ENCODE data around the gene HSPBP1. TPM values are rescaled to one million over a fixed set of nuclear protein-coding genes. Genes with fewer than 3 reads are reported as not detected.
A peak's percentile ranks its signal among the peaks of the same experiment; 100 is the strongest.

The HSPBP1 gene
- total RNA-seq, 4 donors from 2014 or later = 18.5 to 41.7 (median 36.7) TPM

GRCh38 chr19:55261671-55262126 is 18.2 kb downstream of the HSPBP1 start:
- no peak for ATAC-seq
- Histone ChIP-seq H3K4me3 (no peak overlapping the region), H3K9me3 (no peaks in the 10 kb centered on the region), H3K4me1 (peaks cover 19 to 22% of the 10 kb centered on the region in 2 donors), H3K27ac (no peak overlapping the region), H3K36me3 (no peaks in the 10 kb centered on the region), H3K27me3 (no peaks in the 10 kb centered on the region)
- in situ Hi-C loops (cut with MboI; ENCODE audit: low sequenced_read_pairs in 4 of 4) = no loop called here
- TF ChIP-seq, protein P1, sequence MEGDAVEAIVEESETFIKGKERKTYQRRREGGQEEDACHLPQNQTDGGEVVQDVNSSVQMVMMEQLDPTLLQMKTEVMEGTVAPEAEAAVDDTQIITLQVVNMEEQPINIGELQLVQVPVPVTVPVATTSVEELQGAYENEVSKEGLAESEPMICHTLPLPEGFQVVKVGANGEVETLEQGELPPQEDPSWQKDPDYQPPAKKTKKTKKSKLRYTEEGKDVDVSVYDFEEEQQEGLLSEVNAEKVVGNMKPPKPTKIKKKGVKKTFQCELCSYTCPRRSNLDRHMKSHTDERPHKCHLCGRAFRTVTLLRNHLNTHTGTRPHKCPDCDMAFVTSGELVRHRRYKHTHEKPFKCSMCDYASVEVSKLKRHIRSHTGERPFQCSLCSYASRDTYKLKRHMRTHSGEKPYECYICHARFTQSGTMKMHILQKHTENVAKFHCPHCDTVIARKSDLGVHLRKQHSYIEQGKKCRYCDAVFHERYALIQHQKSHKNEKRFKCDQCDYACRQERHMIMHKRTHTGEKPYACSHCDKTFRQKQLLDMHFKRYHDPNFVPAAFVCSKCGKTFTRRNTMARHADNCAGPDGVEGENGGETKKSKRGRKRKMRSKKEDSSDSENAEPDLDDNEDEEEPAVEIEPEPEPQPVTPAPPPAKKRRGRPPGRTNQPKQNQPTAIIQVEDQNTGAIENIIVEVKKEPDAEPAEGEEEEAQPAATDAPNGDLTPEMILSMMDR (IDR thresholded peaks at IDR 0.05 in 4 of 5, conservative IDR thresholded peaks at IDR 0.05 in 1 of 5) = no peak
- no peak for TF ChIP-seq POLR2A (IDR thresholded peaks at IDR 0.05)
- DNase-seq = no peak
- intact Hi-C loops (cut with DNase I; ENCODE audit: low total_unique reads) = no loop called here

GRCh38 chr19:55259540-55260210 is 20.2 kb downstream of the HSPBP1 start:
- peak overlapping the region; percentile 70 to 90 (median 76) for H3K4me3 ChIP-seq
- H3K4me1 ChIP-seq = peaks cover 40 to 42% of the 10 kb centered on the region in 2 donors
- ATAC-seq (no peak), DNase-seq (peak in 1 of 2 donors; percentile 21)
- in situ Hi-C loops (cut with MboI; ENCODE audit: low sequenced_read_pairs in 4 of 4) (no loop called here), intact Hi-C loops (cut with DNase I; ENCODE audit: low total_unique reads) (loop anchor here (1.0 to 10.0 kb wide), 6 partner anchors 21 to 795 kb away; partner anchors contain the start of genes EPN1, HSPBP1, KMT5C and LENG9)
- H3K9me3 ChIP-seq = no peaks in the 10 kb centered on the region
- H3K27me3 ChIP-seq = no peaks in the 10 kb centered on the region
- peak overlapping the region; percentile 89 to 97 (median 94) for H3K27ac ChIP-seq
- TF ChIP-seq, protein P1 (IDR thresholded peaks at IDR 0.05 in 4 of 5, conservative IDR thresholded peaks at IDR 0.05 in 1 of 5) = no peak
- TF ChIP-seq POLR2A (IDR thresholded peaks at IDR 0.05) = no peak
- H3K36me3 ChIP-seq = no peaks in the 10 kb centered on the region

DNA sequence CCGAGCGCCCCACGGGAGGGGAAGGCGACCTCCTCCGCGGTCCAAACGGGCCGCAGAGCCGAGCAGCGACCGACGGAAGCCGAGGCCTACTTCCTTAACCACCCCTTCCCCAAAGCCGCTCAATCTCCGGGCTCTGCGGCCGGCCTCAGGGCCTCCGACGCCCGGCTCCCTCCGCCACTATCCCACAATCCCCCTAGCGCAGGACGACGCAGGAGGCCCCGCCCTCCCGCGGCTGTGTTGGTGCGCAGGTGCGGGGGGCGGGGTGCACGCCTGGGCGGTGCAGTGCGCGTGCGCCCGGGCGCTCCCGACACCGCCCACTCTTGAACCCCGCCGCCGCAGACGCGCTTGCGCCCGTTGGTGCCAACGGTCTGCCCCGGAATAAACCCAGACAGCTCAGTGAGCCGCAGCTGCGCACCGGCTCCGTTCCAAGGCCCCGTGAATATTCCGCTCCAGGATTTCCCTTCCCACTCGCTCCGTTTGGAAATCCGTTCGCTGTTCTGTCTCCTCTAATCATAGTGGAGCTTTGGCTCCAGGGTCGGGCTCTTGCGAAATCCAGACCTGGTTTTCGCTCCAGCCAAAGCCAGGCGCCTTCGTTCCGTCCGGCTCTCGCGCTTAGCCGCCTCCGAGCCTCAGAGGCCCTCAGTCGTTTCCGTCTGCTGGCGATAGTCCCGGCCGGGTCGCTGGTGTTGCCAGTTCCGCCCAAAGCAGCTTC is 20.9 kb downstream of the HSPBP1 start, which contains the start of gene PPP6R1:
TSS of gene PPP6R1 (minus strand) at position 190 of the 712 bp plus-strand sequence. CDS start 11,914 bp downstream, outside the sequence.
- peak; percentile 86 to 88 for TF ChIP-seq POLR2A (IDR thresholded peaks at IDR 0.05)
- TF ChIP-seq, protein P1 (IDR thresholded peaks at IDR 0.05 in 4 of 5, conservative IDR thresholded peaks at IDR 0.05 in 1 of 5) = peak in 2 of 5 experiments; percentile 38 to 52
- H3K4me1 ChIP-seq = peaks cover 42 to 49% of the 10 kb centered on the region in 2 donors
- no peaks in the 10 kb centered on the region for H3K36me3 ChIP-seq
- H3K27ac ChIP-seq = peak within 1 kb of the TSS; percentile 89 to 97 (median 94)
- no peaks in the 10 kb centered on the region for H3K9me3 ChIP-seq
- ATAC-seq (peak; percentile 97 to 98), DNase-seq (peak; percentile 95 to 99)
- no peaks in the 10 kb centered on the region for H3K27me3 ChIP-seq
- in situ Hi-C loops (cut with MboI; ENCODE audit: low sequenced_read_pairs in 4 of 4) (no loop called here), intact Hi-C loops (cut with DNase I; ENCODE audit: low total_unique reads) (loop anchor here (1.0 to 10.0 kb wide), 6 partner anchors 21 to 794 kb away; partner anchors contain the start of genes EPN1, HSPBP1, KMT5C and LENG9)
- H3K4me3 ChIP-seq = peak within 1 kb of the TSS; percentile 74 to 90 (median 80)

DNA sequence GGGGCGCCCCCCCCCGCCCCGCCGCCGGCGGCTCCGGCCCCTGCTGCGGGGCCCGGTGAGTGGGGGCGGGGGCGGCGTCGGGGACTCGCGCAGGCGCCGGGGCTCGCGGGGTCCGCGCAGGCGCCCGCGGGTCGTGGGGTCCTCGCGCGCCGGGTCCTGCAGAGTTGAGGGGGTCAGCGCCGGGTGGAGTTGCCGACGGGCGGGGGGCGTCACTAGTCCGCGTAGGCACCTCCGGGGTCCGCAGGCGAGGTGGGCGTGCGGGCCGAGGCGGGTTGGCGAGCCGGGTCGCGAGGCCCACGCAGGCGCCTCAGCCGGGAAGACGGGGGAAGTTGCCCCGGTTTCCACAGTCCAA is 21.5 kb downstream of the HSPBP1 start:
- Histone ChIP-seq H3K4me1 (peaks cover 42 to 53% of the 10 kb centered on the region in 2 donors), H3K27me3 (no peaks in the 10 kb centered on the region), H3K36me3 (no peaks in the 10 kb centered on the region), H3K4me3 (peak overlapping the region; percentile 74 to 90 (median 80)), H3K9me3 (no peaks in the 10 kb centered on the region), H3K27ac (peak overlapping the region; percentile 89 to 97 (median 94))
- no peak for DNase-seq
- TF ChIP-seq, protein P1 (IDR thresholded peaks at IDR 0.05 in 4 of 5, conservative IDR thresholded peaks at IDR 0.05 in 1 of 5) = no peak
- no peak for TF ChIP-seq POLR2A (IDR thresholded peaks at IDR 0.05)
- intact Hi-C loops (cut with DNase I; ENCODE audit: low total_unique reads) (loop anchor here (10.0 kb wide), 1 partner anchor 794 kb away; the partner anchor contains the start of gene LENG9), in situ Hi-C loops (cut with MboI; ENCODE audit: low sequenced_read_pairs in 4 of 4) (no loop called here)
- peak; percentile 37 to 38 for ATAC-seq
